Central memory CD8-positive, alpha-beta T cell (primary cell): ENCODE results near the gene ATMIN.

ENCODE experiments used
- ATAC-seq: fragments of 150-1000 bp; cut with Tn5 transposase; replicated peaks from 2 replicates; pipeline ENCODE4 v1.10.0; 2022; ENCODE audit warnings: mild to moderate bottlenecking, moderate FRiP score, moderate number of reproducible peaks; ENCODE audit not compliant: poor library complexity, severe bottlenecking; ENCODE audit errors: extremely low read depth
- DNase-seq, 2 donors: peaks; one replicate each; pipeline ENCODE4 v3.0.0; 2021; ENCODE audit warnings: low spot score in 2 of 2
- H3K27ac Mint-ChIP-seq: one replicate; pipeline ENCODE4 v1.8.0; 2022; ENCODE audit warnings: low read depth, mild to moderate bottlenecking, moderate library complexity, mixed read lengths
- H3K27me3 Mint-ChIP-seq: one replicate; pipeline ENCODE4 v1.8.0; 2022; ENCODE audit warnings: mixed read lengths
- H3K36me3 Mint-ChIP-seq: one replicate; pipeline ENCODE4 v1.8.0; 2022; ENCODE audit warnings: mild to moderate bottlenecking, moderate library complexity, mixed read lengths; ENCODE audit not compliant: insufficient read depth
- H3K4me1 Mint-ChIP-seq: one replicate; pipeline ENCODE4 v1.8.0; 2022; ENCODE audit warnings: mixed read lengths
- H3K4me3 Mint-ChIP-seq: one replicate; pipeline ENCODE4 v1.8.0; 2022; ENCODE audit warnings: mild to moderate bottlenecking, moderate library complexity, mixed read lengths
- H3K9me3 Mint-ChIP-seq: one replicate; pipeline ENCODE4 v1.8.0; 2022; ENCODE audit warnings: mixed read lengths

The ATMIN gene

DNA sequence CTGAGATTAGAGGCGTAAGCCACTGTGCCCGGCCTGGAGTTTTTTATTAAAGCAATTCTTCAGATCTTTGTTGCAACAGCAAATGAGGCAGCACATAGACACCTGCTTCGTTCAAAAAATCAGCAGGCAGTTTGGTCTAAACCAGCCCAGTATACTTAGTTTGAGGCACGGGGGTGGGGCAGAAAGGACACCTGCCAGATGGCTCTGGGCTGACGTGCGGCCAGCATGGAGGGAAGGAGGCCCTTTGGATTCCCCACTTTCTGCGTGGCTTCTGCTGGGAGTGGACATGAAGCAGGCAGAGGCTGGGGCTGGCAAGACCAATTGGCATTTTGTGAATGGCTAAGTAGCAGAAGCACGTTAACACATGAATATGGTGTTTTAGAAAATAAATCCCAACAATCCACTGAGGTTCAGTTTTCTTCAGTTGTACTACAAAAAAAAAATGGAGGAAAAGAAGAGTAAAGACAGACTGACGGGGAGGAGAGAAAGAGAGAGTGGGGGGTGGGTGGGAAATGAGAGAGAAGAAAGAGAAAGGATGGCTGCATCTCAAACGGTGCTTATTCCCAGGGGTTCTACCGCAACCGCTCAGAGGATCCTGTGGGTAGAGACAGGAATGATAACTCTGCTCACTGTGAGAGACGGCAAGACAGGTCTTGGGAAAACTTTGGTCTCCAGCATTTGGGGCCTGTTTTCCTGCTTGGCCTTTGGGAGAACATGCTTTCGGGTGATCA, 25.1 kb downstream of the ATMIN start:
- Mint-ChIP-seq H3K9me3 (no peaks in the 10 kb centered on the region), H3K27ac (no peak overlapping the region), H3K27me3 (no peaks in the 10 kb centered on the region), H3K4me1 (no peaks in the 10 kb centered on the region), H3K36me3 (peaks cover 5% of the 10 kb centered on the region), H3K4me3 (no peak overlapping the region)
- ATAC-seq (no peak), DNase-seq (no peak)

DNA sequence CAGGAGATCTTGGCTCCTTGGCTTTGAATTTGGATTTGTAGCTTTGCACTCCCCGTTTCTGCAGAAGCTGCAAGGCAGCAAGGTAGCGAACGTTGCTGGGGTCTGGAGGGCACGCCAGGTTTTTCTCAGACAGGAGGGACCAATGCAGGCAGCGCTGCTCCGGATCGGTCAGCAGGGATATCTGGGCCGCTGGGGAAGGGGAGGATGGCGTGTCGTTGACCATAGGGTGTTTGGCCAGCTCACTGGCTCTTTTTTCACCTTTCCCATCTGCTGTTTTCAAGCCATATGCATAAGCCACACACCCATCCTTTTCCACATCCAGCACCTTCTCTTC, 25.6 kb downstream of the ATMIN start:
- ATAC-seq (no peak), DNase-seq (no peak)
- H3K36me3 Mint-ChIP-seq: peaks cover 5% of the 10 kb centered on the region
- no peaks in the 10 kb centered on the region for H3K4me1 Mint-ChIP-seq
- H3K27me3 Mint-ChIP-seq: no peaks in the 10 kb centered on the region
- no peaks in the 10 kb centered on the region for H3K9me3 Mint-ChIP-seq
- H3K4me3 Mint-ChIP-seq: no peak overlapping the region
- H3K27ac Mint-ChIP-seq: no peak overlapping the region

- Mint-ChIP-seq H3K9me3 (no peaks in the 10 kb centered on the region), H3K27me3 (no peaks in the 10 kb centered on the region), H3K27ac (no peak overlapping the region)
Observed at GRCh38 chr16:81061871-81062608, 26.4 kb downstream of the ATMIN start.

GRCh38 chr16:81066681-81067080, 31.0 kb downstream of the ATMIN start:
- Mint-ChIP-seq H3K4me3 (no peak overlapping the region), H3K36me3 (no peaks in the 10 kb centered on the region), H3K27ac (no peak overlapping the region), H3K4me1 (no peaks in the 10 kb centered on the region), H3K9me3 (no peaks in the 10 kb centered on the region), H3K27me3 (peaks cover 16% of the 10 kb centered on the region)
- DNase-seq (no peak), ATAC-seq (no peak)

More at GRCh38 chr16:81061871-81062608, 26.4 kb downstream of the ATMIN start:
- DNase-seq (no peak), ATAC-seq (no peak)
- Mint-ChIP-seq H3K4me3 (no peak overlapping the region), H3K36me3 (peaks cover 5% of the 10 kb centered on the region), H3K4me1 (no peaks in the 10 kb centered on the region)

GRCh38 chr16:81067166-81067565, 31.5 kb downstream of the ATMIN start:
- H3K27ac Mint-ChIP-seq: no peak overlapping the region
- peaks cover 18% of the 10 kb centered on the region for H3K27me3 Mint-ChIP-seq
- no peak for DNase-seq
- H3K4me1 Mint-ChIP-seq: no peaks in the 10 kb centered on the region
- no peaks in the 10 kb centered on the region for H3K9me3 Mint-ChIP-seq
- H3K36me3 Mint-ChIP-seq: no peaks in the 10 kb centered on the region
- no peak overlapping the region for H3K4me3 Mint-ChIP-seq
- ATAC-seq: no peak

- H3K4me1 Mint-ChIP-seq: no peaks in the 10 kb centered on the region
- H3K27me3 Mint-ChIP-seq: peaks cover 18% of the 10 kb centered on the region
- H3K4me3 Mint-ChIP-seq: no peak overlapping the region
- H3K36me3 Mint-ChIP-seq: peaks cover 2% of the 10 kb centered on the region
- H3K27ac Mint-ChIP-seq: no peak overlapping the region
- H3K9me3 Mint-ChIP-seq: no peaks in the 10 kb centered on the region
- DNase-seq: no peak
- no peak for ATAC-seq
Observed at GRCh38 chr16:81069063-81069462, 33.4 kb downstream of the ATMIN start.

- Mint-ChIP-seq H3K36me3 (peaks cover 2% of the 10 kb centered on the region), H3K4me1 (no peaks in the 10 kb centered on the region), H3K9me3 (no peaks in the 10 kb centered on the region), H3K4me3 (no peak overlapping the region), H3K27me3 (peaks cover 18% of the 10 kb centered on the region), H3K27ac (no peak overlapping the region)
- ATAC-seq (no peak), DNase-seq (no peak)
Observed at GRCh38 chr16:81070979-81071378, 35.3 kb downstream of the ATMIN start.

DNA sequence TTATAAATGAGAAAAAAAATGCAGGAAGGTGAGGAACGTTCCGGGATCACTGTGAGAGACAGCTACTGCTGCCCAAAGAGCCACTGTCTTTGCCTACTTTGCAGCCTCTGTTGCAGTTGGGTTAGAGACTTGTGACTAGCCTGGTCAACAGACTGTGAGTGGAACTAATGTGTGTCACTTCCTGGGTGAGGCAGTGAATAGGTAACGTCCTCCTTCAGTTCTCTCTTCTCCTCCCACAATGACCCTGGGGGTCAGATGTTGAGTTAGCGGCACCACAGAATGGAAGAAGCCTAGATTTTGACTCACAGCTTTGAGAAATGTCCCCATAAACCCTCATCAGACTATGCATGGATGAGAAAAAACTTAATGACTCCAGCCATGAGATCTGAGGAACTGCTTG, 36.2 kb downstream of the ATMIN start:
- DNase-seq (no peak), ATAC-seq (no peak)
- Mint-ChIP-seq H3K27ac (no peak overlapping the region), H3K4me3 (no peak overlapping the region), H3K36me3 (peaks cover 2% of the 10 kb centered on the region), H3K4me1 (no peaks in the 10 kb centered on the region), H3K9me3 (no peaks in the 10 kb centered on the region), H3K27me3 (peaks cover 18% of the 10 kb centered on the region)

DNA sequence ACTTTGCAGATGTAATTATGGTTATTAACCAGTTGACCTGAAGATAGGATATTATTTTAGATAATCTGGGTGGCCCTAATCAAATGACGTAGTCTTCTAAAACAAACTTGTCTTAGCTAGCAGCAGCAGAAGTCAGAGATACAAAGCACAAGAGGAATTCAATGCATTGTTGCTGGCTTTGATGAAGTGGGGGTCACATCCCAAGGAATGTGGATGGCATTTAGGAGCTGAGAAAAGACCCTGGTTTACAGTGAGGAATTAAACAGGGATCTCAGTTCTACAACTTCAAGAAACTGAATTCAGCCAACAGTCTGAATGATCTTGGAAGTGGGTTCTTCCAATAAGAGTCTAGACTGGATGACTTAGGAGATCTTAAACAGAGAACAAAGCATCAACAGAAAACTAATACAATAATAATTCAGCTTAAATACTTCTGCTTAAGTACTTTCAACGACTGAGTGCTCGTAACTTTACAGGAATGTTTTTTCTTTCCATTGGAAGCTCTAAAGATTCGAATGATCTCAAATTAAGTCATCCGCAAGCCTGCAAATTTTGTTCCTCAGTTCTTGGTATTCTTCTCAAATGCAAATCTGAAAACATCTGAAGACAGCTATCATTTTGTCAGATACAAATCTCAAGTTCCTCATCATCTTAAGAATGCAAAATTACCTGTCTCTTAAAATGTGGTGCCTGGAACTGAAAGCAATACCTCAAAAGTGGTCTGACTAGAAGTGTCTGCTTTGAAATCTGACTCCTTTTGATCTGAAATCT, 38.1 kb downstream of the ATMIN start:
- peaks cover 7% of the 10 kb centered on the region for H3K36me3 Mint-ChIP-seq
- H3K4me3 Mint-ChIP-seq: no peak overlapping the region
- peaks cover 18% of the 10 kb centered on the region for H3K27me3 Mint-ChIP-seq
- ATAC-seq (no peak), DNase-seq (no peak)
- no peaks in the 10 kb centered on the region for H3K9me3 Mint-ChIP-seq
- no peaks in the 10 kb centered on the region for H3K4me1 Mint-ChIP-seq
- H3K27ac Mint-ChIP-seq: no peak overlapping the region

- Mint-ChIP-seq H3K4me3 (no peak overlapping the region), H3K36me3 (peaks cover 7% of the 10 kb centered on the region), H3K27me3 (peaks cover 3% of the 10 kb centered on the region), H3K27ac (no peak overlapping the region), H3K4me1 (no peaks in the 10 kb centered on the region), H3K9me3 (no peaks in the 10 kb centered on the region)
- peak; percentile 94 to 98 for DNase-seq
- peak; percentile 82 for ATAC-seq
Observed at GRCh38 chr16:81076566-81077075, 41.0 kb downstream of the ATMIN start.

- Mint-ChIP-seq H3K27me3 (no peaks in the 10 kb centered on the region), H3K4me3 (no peak within 1 kb of the TSS), H3K36me3 (peaks cover 7% of the 10 kb centered on the region), H3K4me1 (no peaks in the 10 kb centered on the region), H3K9me3 (no peaks in the 10 kb centered on the region), H3K27ac (no peak within 1 kb of the TSS)
- peak; percentile 86 for ATAC-seq
- peak; percentile 97 to 98 for DNase-seq
Observed at GRCh38 chr16:81077076-81077940, 41.7 kb downstream of the ATMIN start, which contains the start of gene C16orf46. C16orf46 (minus strand) TSS chr16:81077238; CDS start chr16:81063955, 13,283 bp downstream.

DNA sequence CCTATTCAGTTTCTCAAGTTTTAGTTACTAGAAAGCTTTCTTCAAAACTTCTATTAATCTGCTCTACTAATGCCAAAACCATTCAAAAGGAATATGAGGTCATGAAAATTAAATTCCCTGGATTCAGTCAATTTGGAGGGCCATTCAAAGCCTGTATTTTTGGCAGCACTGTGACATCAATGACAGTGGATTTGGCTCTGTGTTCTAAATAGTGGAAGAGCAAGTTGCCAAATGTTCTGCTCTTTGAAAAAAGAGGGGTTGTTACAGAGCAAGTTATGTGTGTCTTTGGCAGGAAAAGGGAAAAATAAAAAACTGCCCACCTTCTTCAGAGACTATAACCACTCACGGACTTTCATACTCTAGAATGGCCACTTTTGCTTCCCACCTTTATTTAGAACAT, 44.6 kb downstream of the ATMIN start:
- Mint-ChIP-seq H3K9me3 (no peaks in the 10 kb centered on the region), H3K4me1 (no peaks in the 10 kb centered on the region), H3K27ac (no peak overlapping the region), H3K36me3 (peaks cover 7% of the 10 kb centered on the region), H3K4me3 (no peak overlapping the region), H3K27me3 (no peaks in the 10 kb centered on the region)
- no peak for ATAC-seq
- DNase-seq: no peak
